HG03095 (cell line): ENCODE results near the gene BRME1.

Experiments used
- ATAC-seq: cut with Tn5 transposase; IDR thresholded peaks from one replicate; pipeline ENCODE4 v1.9.1; 2021; ENCODE audit warnings: moderate library complexity; ENCODE audit not compliant: unreplicated experiment

BRME1 gene

GRCh38 chr19:13905634-13906520 lies at the start of gene BRME1, which contains the start of gene CC2D1A:
Gene BRME1 (minus strand): TSS chr19:13906117. CDS start chr19:13904892, 1,225 bp downstream.
Gene CC2D1A (plus strand): TSS chr19:13906201. CDS start chr19:13906442, 241 bp downstream.
- ATAC-seq: peak; percentile 83

GRCh38 chr19:13954185-13954584 lies 48.3 kb upstream of the BRME1 start:
- ATAC-seq: no peak

GRCh38 chr19:13952931-13953531 lies 47.1 kb upstream of the BRME1 start:
- ATAC-seq: no peak

GRCh38 chr19:13952154-13952930 lies 46.4 kb upstream of the BRME1 start, which contains the start of gene DCAF15:
Gene DCAF15 (plus strand): TSS chr19:13952509. CDS start chr19:13952513, 4 bp downstream.
- ATAC-seq: peak; percentile 97

GRCh38 chr19:13951799-13952153 lies 45.9 kb upstream of the BRME1 start:
- no peak for ATAC-seq

GRCh38 chr19:13951043-13951442 lies 45.1 kb upstream of the BRME1 start:
- no peak for ATAC-seq

GRCh38 chr19:13946414-13946813 lies 40.5 kb upstream of the BRME1 start:
- ATAC-seq: no peak

- ATAC-seq: no peak
Measured at GRCh38 chr19:13942023-13942684, 36.2 kb upstream of the BRME1 start.

- no peak for ATAC-seq
Measured at GRCh38 chr19:13938301-13939064, 32.6 kb upstream of the BRME1 start, which contains the start of gene PODNL1. Gene PODNL1 (minus strand): TSS chr19:13938417. CDS start chr19:13938181, 236 bp downstream.

GRCh38 chr19:13937479-13938300 lies 31.8 kb upstream of the BRME1 start:
- ATAC-seq: no peak

GRCh38 chr19:13935765-13936510 lies 30.0 kb upstream of the BRME1 start:
- ATAC-seq: no peak

- ATAC-seq: no peak
Measured at GRCh38 chr19:13934785-13935109, 28.8 kb upstream of the BRME1 start.

- ATAC-seq: no peak
Measured at GRCh38 chr19:13932911-13933393, 27.0 kb upstream of the BRME1 start.

- ATAC-seq: no peak
Measured at GRCh38 chr19:13932149-13932637, 26.3 kb upstream of the BRME1 start.

- no peak for ATAC-seq
Measured at GRCh38 chr19:13931391-13932148, 25.7 kb upstream of the BRME1 start.

GRCh38 chr19:13930402-13930801 lies 24.5 kb upstream of the BRME1 start:
- ATAC-seq: no peak

GRCh38 chr19:13929956-13930355 lies 24.0 kb upstream of the BRME1 start:
- no peak for ATAC-seq
